Ishikawa (cell line): Measurements from ENCODE around the gene RPL27.

Experiments
- CEBPB ChIP-seq: IDR thresholded peaks from 2 replicates; pipeline ENCODE4 v1.6.1; 2012
- EP300 ChIP-seq: IDR thresholded peaks from 2 replicates; pipeline ENCODE4 v1.6.1; 2012; ENCODE audit warnings: borderline replicate concordance
- TEAD4 ChIP-seq: IDR thresholded peaks from 2 replicates; pipeline ENCODE4 v1.6.1; 2012
- ZBTB7A ChIP-seq: IDR thresholded peaks from 2 replicates; pipeline ENCODE4 v1.6.1; 2012; ENCODE audit warnings: low read depth
- TF ChIP-seq, protein P1 (sequence below): IDR thresholded peaks from 2 replicates; pipeline ENCODE4 v1.6.1; 2012

DNA sequence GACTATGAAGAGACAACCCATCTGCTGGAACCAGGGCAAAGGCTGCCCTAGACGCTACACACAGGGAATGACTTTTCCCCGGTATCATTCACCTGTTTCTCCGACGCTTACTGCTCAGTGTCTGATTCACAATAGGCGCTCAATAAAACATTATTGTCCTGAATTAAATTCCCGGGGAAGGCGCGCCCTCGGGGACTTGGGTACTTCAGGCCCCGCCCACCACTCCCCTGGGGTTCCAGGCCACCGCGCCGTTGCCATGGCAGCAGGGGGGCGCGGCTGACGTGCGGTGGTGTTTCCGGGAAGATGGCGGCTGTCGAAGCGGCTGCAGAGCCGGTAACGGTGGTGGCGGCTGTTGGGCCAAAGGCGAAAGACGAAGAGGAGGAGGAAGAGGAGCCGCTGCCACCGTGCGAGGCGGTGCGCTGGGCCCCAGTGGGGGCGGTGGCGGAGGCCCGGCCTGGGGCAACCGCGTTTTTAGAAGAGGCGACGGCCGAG lies 17.9 kb upstream of the RPL27 start, which contains the start of gene RUNDC1:
- peak; percentile 4; the same call in 1 of the 2 replicates for TF ChIP-seq TEAD4
- TF ChIP-seq, protein P1, sequence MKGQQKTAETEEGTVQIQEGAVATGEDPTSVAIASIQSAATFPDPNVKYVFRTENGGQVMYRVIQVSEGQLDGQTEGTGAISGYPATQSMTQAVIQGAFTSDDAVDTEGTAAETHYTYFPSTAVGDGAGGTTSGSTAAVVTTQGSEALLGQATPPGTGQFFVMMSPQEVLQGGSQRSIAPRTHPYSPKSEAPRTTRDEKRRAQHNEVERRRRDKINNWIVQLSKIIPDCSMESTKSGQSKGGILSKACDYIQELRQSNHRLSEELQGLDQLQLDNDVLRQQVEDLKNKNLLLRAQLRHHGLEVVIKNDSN, result no peak
- no peak for TF ChIP-seq CEBPB
- TF ChIP-seq EP300, result no peak
- no peak for TF ChIP-seq ZBTB7A
